CD4-positive, CD25-positive, alpha-beta regulatory T cell (primary cell): ENCODE measurements around the gene DENND2A. TPM values are rescaled to one million over a fixed set of nuclear protein-coding genes. Genes with fewer than 3 reads are reported as not detected.

ENCODE experiments used
- ATAC-seq, 2 donors: fragments of 150-1000 bp; cut with Tn5 transposase; one replicate each; pipeline ENCODE4 v1.10.0; 2021; ENCODE audit warnings: low read depth in 2 of 2, moderate number of reproducible peaks in 2 of 2, moderate library complexity in 1 of 2
- DNase-seq, 3 donors: peaks; one replicate each; pipeline versions ENCODE4 v3.0.0 to v3.0.0-alpha.2; 2012 to 2022; ENCODE audit warnings: mixed read lengths in 1 of 3
- H3K27ac ChIP-seq: one replicate; pipeline ENCODE4 v1.7.0; 2013; ENCODE audit warnings: mild to moderate bottlenecking, low read length; ENCODE audit not compliant: insufficient read depth, poor library complexity, severe bottlenecking
- H3K27me3 ChIP-seq: one replicate; pipeline ENCODE4 v1.7.0; 2013; ENCODE audit warnings: low read length; ENCODE audit not compliant: control insufficient read depth, insufficient read depth
- H3K36me3 ChIP-seq: one replicate; pipeline ENCODE4 v1.7.0; 2013; ENCODE audit warnings: mild to moderate bottlenecking, low read length, moderate library complexity; ENCODE audit not compliant: control insufficient read depth, insufficient read depth
- H3K4me1 ChIP-seq: 2 replicates; pipeline ENCODE4 v1.7.0; 2013; ENCODE audit warnings: mild to moderate bottlenecking, low read length; ENCODE audit not compliant: insufficient read depth, control insufficient read depth, poor library complexity, severe bottlenecking
- H3K4me3 ChIP-seq: one replicate; pipeline ENCODE4 v1.7.0; 2013; ENCODE audit warnings: low read depth, mild to moderate bottlenecking, low read length, moderate library complexity
- H3K9me3 ChIP-seq, 2 experiments: 1 replicate in 1 of 2; 2 replicates in 1 of 2; pipeline ENCODE4 v1.7.0; 2013; ENCODE audit warnings: low read length in 2 of 2, mild to moderate bottlenecking in 1 of 2, moderate library complexity in 1 of 2; ENCODE audit not compliant: control insufficient read depth in 2 of 2
- H3K27ac Mint-ChIP-seq, 3 donors: one replicate each; pipeline ENCODE4 v1.8.0; 2020 to 2022; ENCODE audit warnings: mild to moderate bottlenecking in 3 of 3, mixed read lengths in 3 of 3, moderate library complexity in 2 of 3
- H3K27me3 Mint-ChIP-seq: one replicate; pipeline ENCODE4 v1.8.0; 2022; ENCODE audit warnings: mild to moderate bottlenecking, mixed read lengths
- H3K36me3 Mint-ChIP-seq: one replicate; pipeline ENCODE4 v1.8.0; 2020; ENCODE audit warnings: mixed read lengths
- H3K4me1 Mint-ChIP-seq, 4 donors: one replicate each; pipeline ENCODE4 v1.8.0; 2020 to 2022; ENCODE audit warnings: mixed read lengths in 4 of 4, mild to moderate bottlenecking in 1 of 4
- H3K4me3 Mint-ChIP-seq, 4 donors: one replicate each; pipeline ENCODE4 v1.8.0; 2020 to 2022; ENCODE audit warnings: mild to moderate bottlenecking in 4 of 4, mixed read lengths in 4 of 4, moderate library complexity in 3 of 4
- H3K9me3 Mint-ChIP-seq, 7 donors: one replicate each; pipeline ENCODE4 v1.8.0; 2020 to 2022; ENCODE audit warnings: mixed read lengths in 7 of 7, mild to moderate bottlenecking in 3 of 7, moderate library complexity in 2 of 7
- polyA plus RNA-seq, 4 donors: library from polyadenylated mRNA; unstranded; fragments of 300-500 nt; fragmentation: Illumina TruSeq; gene quantifications; one replicate each; pipeline ENCODE4 v1.2.3, GENCODE V29; 2021
- total RNA-seq: library from RNA; stranded (reverse); gene quantifications from one replicate; pipeline ENCODE4 v1.2.3, GENCODE V29; 2022

The DENND2A gene
- total and polyA plus RNA-seq, 5 donors from 2014 or later = not detected

GRCh38 chr7:140640060-140640637 is 464 bp downstream of the DENND2A start:
- peak in 1 of 2 donors; percentile 23 for ATAC-seq
- DNase-seq = peak in 1 of 3 donors; percentile 8
- Mint-ChIP-seq H3K9me3 (peaks cover 0 to 3% (median 0%) of the 10 kb centered on the region in 7 donors), H3K27me3 (peaks cover 65% of the 10 kb centered on the region), H3K4me3 (peak overlapping the region in 3 of 4 donors; percentile 17 to 87 (median 85)), H3K4me1 (peaks cover 0 to 21% (median 5%) of the 10 kb centered on the region in 4 donors), H3K27ac (no peak overlapping the region), H3K36me3 (peaks cover 4% of the 10 kb centered on the region)
- H3K36me3 ChIP-seq = no peaks in the 10 kb centered on the region
- H3K4me1 ChIP-seq = peaks cover 14% of the 10 kb centered on the region
- H3K27me3 ChIP-seq = peaks cover 21% of the 10 kb centered on the region
- H3K27ac ChIP-seq = no peak overlapping the region
- no peak overlapping the region for H3K4me3 ChIP-seq
- H3K9me3 ChIP-seq = no peaks in the 10 kb centered on the region

GRCh38 chr7:140639366-140640053 is 1.1 kb downstream of the DENND2A start:
- Mint-ChIP-seq H3K36me3 (peaks cover 4% of the 10 kb centered on the region), H3K4me3 (peak overlapping the region in 3 of 4 donors; percentile 17 to 87 (median 85)), H3K9me3 (peaks cover 0 to 3% (median 0%) of the 10 kb centered on the region in 7 donors), H3K27me3 (peaks cover 61% of the 10 kb centered on the region), H3K4me1 (peaks cover 0 to 21% (median 5%) of the 10 kb centered on the region in 4 donors), H3K27ac (no peak overlapping the region)
- Histone ChIP-seq H3K4me3 (no peak overlapping the region), H3K27me3 (peaks cover 21% of the 10 kb centered on the region), H3K4me1 (peaks cover 14% of the 10 kb centered on the region), H3K27ac (no peak overlapping the region), H3K9me3 (no peaks in the 10 kb centered on the region), H3K36me3 (no peaks in the 10 kb centered on the region)
- ATAC-seq (no peak), DNase-seq (no peak)

GRCh38 chr7:140638173-140638791 is 2.3 kb downstream of the DENND2A start:
- H3K4me3 ChIP-seq = no peak overlapping the region
- Mint-ChIP-seq H3K36me3 (peaks cover 4% of the 10 kb centered on the region), H3K4me1 (peaks cover 0 to 21% (median 5%) of the 10 kb centered on the region in 4 donors), H3K27ac (no peak overlapping the region), H3K27me3 (peaks cover 60% of the 10 kb centered on the region), H3K4me3 (peak overlapping the region in 1 of 4 donors; percentile 17), H3K9me3 (no peaks in the 10 kb centered on the region)
- no peaks in the 10 kb centered on the region for H3K9me3 ChIP-seq
- no peak for DNase-seq
- no peak for ATAC-seq
- H3K27me3 ChIP-seq = peaks cover 20% of the 10 kb centered on the region
- H3K27ac ChIP-seq = no peak overlapping the region
- peaks cover 14% of the 10 kb centered on the region for H3K4me1 ChIP-seq
- H3K36me3 ChIP-seq = no peaks in the 10 kb centered on the region

GRCh38 chr7:140637400-140637799 is 3.2 kb downstream of the DENND2A start:
- no peak overlapping the region for H3K27ac Mint-ChIP-seq
- no peak overlapping the region for H3K4me3 Mint-ChIP-seq
- peaks cover 18% of the 10 kb centered on the region for H3K27me3 ChIP-seq

GRCh38 chr7:140635816-140636215 is 4.8 kb downstream of the DENND2A start:
- Histone ChIP-seq H3K4me1 (peaks cover 10% of the 10 kb centered on the region), H3K4me3 (no peak overlapping the region), H3K27me3 (peaks cover 13% of the 10 kb centered on the region), H3K27ac (no peak overlapping the region), H3K9me3 (no peaks in the 10 kb centered on the region), H3K36me3 (no peaks in the 10 kb centered on the region)
- H3K9me3 Mint-ChIP-seq = no peaks in the 10 kb centered on the region
- DNase-seq (no peak), ATAC-seq (no peak)
- H3K4me3 Mint-ChIP-seq = no peak overlapping the region
- H3K4me1 Mint-ChIP-seq = peaks cover 0 to 11% (median 4%) of the 10 kb centered on the region in 4 donors
- H3K36me3 Mint-ChIP-seq = peaks cover 4% of the 10 kb centered on the region
- no peak overlapping the region for H3K27ac Mint-ChIP-seq
- H3K27me3 Mint-ChIP-seq = peaks cover 47% of the 10 kb centered on the region

More at GRCh38 chr7:140637400-140637799, 3.2 kb downstream of the DENND2A start:
- Mint-ChIP-seq H3K36me3 (peaks cover 4% of the 10 kb centered on the region), H3K27me3 (peaks cover 54% of the 10 kb centered on the region), H3K9me3 (no peaks in the 10 kb centered on the region), H3K4me1 (peaks cover 0 to 21% (median 5%) of the 10 kb centered on the region in 4 donors)
- Histone ChIP-seq H3K9me3 (no peaks in the 10 kb centered on the region), H3K27ac (no peak overlapping the region), H3K4me1 (peaks cover 14% of the 10 kb centered on the region), H3K4me3 (no peak overlapping the region), H3K36me3 (no peaks in the 10 kb centered on the region)
- DNase-seq (no peak), ATAC-seq (no peak)

GRCh38 chr7:140635345-140635744 is 5.3 kb downstream of the DENND2A start:
- H3K9me3 ChIP-seq = no peaks in the 10 kb centered on the region
- Mint-ChIP-seq H3K4me1 (peaks cover 0 to 11% (median 4%) of the 10 kb centered on the region in 4 donors), H3K36me3 (peaks cover 4% of the 10 kb centered on the region), H3K4me3 (no peak overlapping the region), H3K27ac (no peak overlapping the region), H3K27me3 (peaks cover 47% of the 10 kb centered on the region), H3K9me3 (no peaks in the 10 kb centered on the region)
- peaks cover 8% of the 10 kb centered on the region for H3K4me1 ChIP-seq
- H3K27me3 ChIP-seq = peaks cover 13% of the 10 kb centered on the region
- ATAC-seq (no peak), DNase-seq (no peak)
- no peaks in the 10 kb centered on the region for H3K36me3 ChIP-seq
- no peak overlapping the region for H3K27ac ChIP-seq
- H3K4me3 ChIP-seq = no peak overlapping the region

- Histone ChIP-seq H3K27ac (no peak overlapping the region), H3K4me3 (no peak overlapping the region), H3K36me3 (no peaks in the 10 kb centered on the region), H3K9me3 (no peaks in the 10 kb centered on the region), H3K27me3 (peaks cover 2% of the 10 kb centered on the region), H3K4me1 (no peaks in the 10 kb centered on the region)
- Mint-ChIP-seq H3K27ac (no peak overlapping the region), H3K4me3 (no peak overlapping the region), H3K36me3 (no peaks in the 10 kb centered on the region), H3K9me3 (no peaks in the 10 kb centered on the region), H3K27me3 (peaks cover 25% of the 10 kb centered on the region), H3K4me1 (no peaks in the 10 kb centered on the region)
- DNase-seq = no peak
- no peak for ATAC-seq
Observed at GRCh38 chr7:140631602-140632001, 9.0 kb downstream of the DENND2A start.
